Panc1 (cell line): ENCODE measurements around the gene FIBCD1. TPM values are rescaled to one million over a fixed set of nuclear protein-coding genes. Genes with fewer than 3 reads are reported as not detected.

Source experiments
- ATAC-seq: fragments of 200-7000 bp; cut with Tn5 transposase; 2 replicates; pipeline ENCODE4 v1.9.1; 2020; ENCODE audit warnings: mild to moderate bottlenecking, moderate library complexity
- BruUV-seq: library from RNA; stranded (reverse); fragments of 400-500 nt; replicated peaks from 2 replicates; lab custom pipeline; 2021; lab: Mats Ljungman, UMichigan
- CTCF ChIA-PET: fragments of 300-600 bp; sonication (Branson Sonifier 250); formaldehyde crosslinking; loops from one replicate; lab custom pipeline; 2022; ENCODE audit warnings: antibody characterized with exemption; lab: Charles Lee
- POLR2A ChIA-PET: fragments of 300-600 bp; sonication (Branson Sonifier 250); formaldehyde crosslinking; loops from one replicate; lab custom pipeline; 2022; ENCODE audit warnings: antibody characterized with exemption; lab: Charles Lee
- DNase-seq: peaks from one replicate; pipeline ENCODE4 v3.0.0-alpha.2; 2010; ENCODE audit warnings: low read depth, low spot score
- H3K27ac ChIP-seq: 2 replicates; pipeline ENCODE4 v1.5.1; 2011; ENCODE audit warnings: mild to moderate bottlenecking, low read length, inconsistent platforms
- H3K27me3 ChIP-seq: fragments of 200-500 bp; sonication (Bioruptor generic); 2 replicates; pipeline ENCODE4 v1.6.0; 2014; ENCODE audit warnings: low read length, inconsistent platforms; ENCODE audit not compliant: control insufficient read depth, insufficient read depth
- H3K36me3 ChIP-seq: fragments of 200-500 bp; sonication (Bioruptor generic); 2 replicates; pipeline ENCODE4 v1.5.1; 2014; ENCODE audit warnings: inconsistent platforms, mild to moderate bottlenecking, low read length, moderate library complexity; ENCODE audit not compliant: control insufficient read depth, insufficient read depth
- H3K4me1 ChIP-seq: 2 replicates; pipeline ENCODE4 v1.5.1; 2011; ENCODE audit warnings: inconsistent platforms, mild to moderate bottlenecking, low read length, moderate library complexity; ENCODE audit not compliant: control insufficient read depth, insufficient read depth
- H3K4me3 ChIP-seq, 2 experiments: 2 replicates each; pipeline ENCODE4 v1.5.1; 2011 to 2012; ENCODE audit warnings: low read depth in 2 of 2, low read length in 2 of 2, mild to moderate bottlenecking in 2 of 2, inconsistent platforms in 1 of 2, moderate library complexity in 1 of 2
- H3K9me3 ChIP-seq: fragments of 200-500 bp; sonication (Bioruptor generic); 2 replicates; pipeline ENCODE4 v1.5.1; 2014; ENCODE audit warnings: low read depth, mild to moderate bottlenecking, inconsistent platforms, low read length, moderate library complexity; ENCODE audit not compliant: control insufficient read depth, insufficient read depth
- CTCF ChIP-seq: fragments of 450-650 bp; IDR thresholded peaks from 2 replicates; pipeline ENCODE4 v1.5.1; 2017; ENCODE audit warnings: mild to moderate bottlenecking
- POLR2AphosphoS5 ChIP-seq: IDR thresholded peaks from 2 replicates; pipeline ENCODE4 v1.6.1; 2012; ENCODE audit warnings: mild to moderate bottlenecking, low read depth, low read length, moderate library complexity
- REST ChIP-seq, 2 experiments: IDR thresholded peaks; 2 replicates each; pipeline ENCODE4 v1.6.1; 2011 to 2012; ENCODE audit warnings: low read depth in 2 of 2, control low read depth in 1 of 2, low read length in 1 of 2, mild to moderate bottlenecking in 1 of 2, moderate library complexity in 1 of 2; ENCODE audit not compliant: insufficient read depth in 1 of 2
- SIN3A ChIP-seq: IDR thresholded peaks from 2 replicates; pipeline ENCODE4 v1.6.1; 2012; ENCODE audit warnings: low read depth, mild to moderate bottlenecking, low read length, moderate library complexity, borderline replicate concordance; ENCODE audit not compliant: insufficient read depth
- TCF7L2 ChIP-seq: IDR thresholded peaks from 2 replicates; pipeline ENCODE4 v1.6.1; 2011; ENCODE audit warnings: mild to moderate bottlenecking, low read depth, low read length, inconsistent platforms
- in situ Hi-C: cut with HindIII; loops from 2 replicates; pipeline ENCODE4 v1.10.0; 2016; ENCODE audit warnings: low sequenced_read_pairs, low pct_unique_long_range_greater_than_20kb
- intact Hi-C: fragments of 100-400 bp; cut with micrococcal nuclease; formaldehyde crosslinking; loops from one replicate; pipeline ENCODE4 v1.10.0; 2022; ENCODE audit not compliant: unreplicated experiment
- total RNA-seq: library from RNA; stranded (reverse); gene quantifications from one replicate; pipeline ENCODE4 v1.2.1, GENCODE V29; 2021; ENCODE audit not compliant: unreplicated experiment

Gene FIBCD1
- total RNA-seq, 1 experiment from 2014 or later: 16.3 TPM

GRCh38 chr9:130931508-130932254, 7.4 kb downstream of the FIBCD1 start:
- no TSS peak for BruUV-seq
- CTCF ChIA-PET: no interaction called here
- Histone ChIP-seq H3K9me3 (no peaks in the 10 kb centered on the region), H3K36me3 (no peaks in the 10 kb centered on the region), H3K27ac (no peak overlapping the region), H3K27me3 (no peaks in the 10 kb centered on the region), H3K4me1 (peaks cover 36% of the 10 kb centered on the region), H3K4me3 (no peak overlapping the region)
- POLR2A ChIA-PET: no interaction called here
- TF ChIP-seq REST (IDR thresholded peaks at IDR 0.05; ENCODE audit: insufficient read depth in 1 of 2, low read depth in 2 of 2, low read length in 1 of 2) (no peak), CTCF (no peak), POLR2AphosphoS5 (no peak), SIN3A (no peak)
- in situ Hi-C loops (no loop called here), intact Hi-C loops (no loop called here)
- DNase-seq (no peak), ATAC-seq (no peak)

GRCh38 chr9:130930804-130931349, 8.2 kb downstream of the FIBCD1 start:
- ChIA-PET POLR2A (no interaction called here), CTCF (no interaction called here)
- TF ChIP-seq POLR2AphosphoS5: no peak
- no peak for TF ChIP-seq SIN3A
- TF ChIP-seq REST (IDR thresholded peaks at IDR 0.05; ENCODE audit: insufficient read depth in 1 of 2, low read depth in 2 of 2, low read length in 1 of 2): no peak
- no peak for TF ChIP-seq TCF7L2
- no peak for TF ChIP-seq CTCF
- intact Hi-C loops (no loop called here), in situ Hi-C loops (no loop called here)
- DNase-seq: no peak
- Histone ChIP-seq H3K9me3 (no peaks in the 10 kb centered on the region), H3K4me3 (no peak overlapping the region), H3K27ac (no peak overlapping the region), H3K4me1 (peaks cover 28% of the 10 kb centered on the region), H3K27me3 (no peaks in the 10 kb centered on the region), H3K36me3 (no peaks in the 10 kb centered on the region)
- ATAC-seq: no peak
- no TSS peak for BruUV-seq
